GM12872 (cell line): Measurements from ENCODE around the gene WFIKKN1.

Source experiments
- CTCF ChIP-seq: IDR thresholded peaks from 3 replicates; pipeline ENCODE4 v1.5.1; 2011; ENCODE audit warnings: low read depth, mild to moderate bottlenecking, low read length, moderate library complexity; ENCODE audit not compliant: insufficient read depth

Gene WFIKKN1

GRCh38 chr16:671353-672131 is 40.8 kb downstream of the WFIKKN1 start:
- TF ChIP-seq CTCF, result no peak

- TF ChIP-seq CTCF, result no peak
Measured at GRCh38 chr16:672371-672770, 41.6 kb downstream of the WFIKKN1 start.

- TF ChIP-seq CTCF, result no peak
Measured at GRCh38 chr16:672851-673250, 42.1 kb downstream of the WFIKKN1 start.

- TF ChIP-seq CTCF, result no peak
Measured at GRCh38 chr16:673399-673991, 42.7 kb downstream of the WFIKKN1 start.

- TF ChIP-seq CTCF, result no peak
Measured at GRCh38 chr16:674214-674881, 43.6 kb downstream of the WFIKKN1 start.

GRCh38 chr16:674968-675883 is 44.4 kb downstream of the WFIKKN1 start, which contains the start of gene RHBDL1:
Gene RHBDL1, plus strand, starts transcription at chr16:675671. Its CDS starts 120 bp downstream, at chr16:675791.
- no peak for TF ChIP-seq CTCF
